Measurements from ENCODE around the gene NTRK1.

Gene NTRK1

GRCh38 chr1:156929596-156930238 lies 69.1 kb downstream of the NTRK1 start:
- H3K27me3 ChIP-seq (replicated peaks; ENCODE audit: control insufficient read depth, insufficient read depth, low read length, poor library complexity, severe bottlenecking) = peaks cover 29% of the 10 kb centered on the region
- no peak overlapping the region for H3K4me3 ChIP-seq (ENCODE audit: insufficient read depth, low read depth, low read length, poor library complexity, severe bottlenecking)
- DNase-seq = no peak
- H3K36me3 ChIP-seq (ENCODE audit: control insufficient read depth, insufficient read depth, low read length) = no peaks in the 10 kb centered on the region
- no peak overlapping the region for H3K27ac ChIP-seq (ENCODE audit: insufficient read depth, low read length, poor library complexity, severe bottlenecking)
- H3K9me3 ChIP-seq (ENCODE audit: control insufficient read depth, low read length) = no peaks in the 10 kb centered on the region
- H3K4me1 ChIP-seq (ENCODE audit: control insufficient read depth, insufficient read depth, low read length, poor library complexity, severe bottlenecking) = peaks cover 12% of the 10 kb centered on the region

GRCh38 chr1:156930483-156930882 lies 69.8 kb downstream of the NTRK1 start:
- H3K36me3 ChIP-seq (ENCODE audit: control insufficient read depth, insufficient read depth, low read length) = no peaks in the 10 kb centered on the region
- DNase-seq = no peak
- H3K4me1 ChIP-seq (ENCODE audit: control insufficient read depth, insufficient read depth, low read length, poor library complexity, severe bottlenecking) = peaks cover 12% of the 10 kb centered on the region
- H3K27me3 ChIP-seq (replicated peaks; ENCODE audit: control insufficient read depth, insufficient read depth, low read length, poor library complexity, severe bottlenecking) = peaks cover 23% of the 10 kb centered on the region
- no peaks in the 10 kb centered on the region for H3K9me3 ChIP-seq (ENCODE audit: control insufficient read depth, low read length)
- H3K27ac ChIP-seq (ENCODE audit: insufficient read depth, low read length, poor library complexity, severe bottlenecking) = no peak overlapping the region
- no peak overlapping the region for H3K4me3 ChIP-seq (ENCODE audit: insufficient read depth, low read depth, low read length, poor library complexity, severe bottlenecking)
